H9 (cell line): Measurements from ENCODE around the gene NKX1-2. TPM values are rescaled to one million over a fixed set of nuclear protein-coding genes. Genes with fewer than 3 reads are reported as not detected.

Experiments used
- DNase-seq: peaks from one replicate; pipeline ENCODE4 v3.0.0-alpha.2; 2017
- H2AFZ ChIP-seq: one replicate; pipeline ENCODE4 v1.6.1; 2013; ENCODE audit warnings: mild to moderate bottlenecking, low read length, control low read depth, moderate library complexity
- H2AK5ac ChIP-seq: 2 replicates; pipeline ENCODE4 v1.6.1; 2013; ENCODE audit warnings: low read length, control low read depth, mixed read lengths; ENCODE audit not compliant: insufficient read length
- H2BK120ac ChIP-seq: one replicate; pipeline ENCODE4 v1.6.1; 2013; ENCODE audit warnings: low read depth, mild to moderate bottlenecking, low read length, control low read depth, inconsistent platforms; ENCODE audit not compliant: poor library complexity, severe bottlenecking
- H2BK12ac ChIP-seq: 2 replicates; pipeline ENCODE4 v1.6.1; 2013; ENCODE audit warnings: low read length, control low read depth, mixed read lengths, low read depth; ENCODE audit not compliant: insufficient read length
- H2BK15ac ChIP-seq: 2 replicates; pipeline ENCODE4 v1.6.1; 2013; ENCODE audit warnings: low read depth, low read length, control low read depth
- H2BK20ac ChIP-seq: one replicate; pipeline ENCODE4 v1.6.1; 2013; ENCODE audit warnings: low read depth, mild to moderate bottlenecking, low read length, control low read depth, inconsistent platforms; ENCODE audit not compliant: poor library complexity, severe bottlenecking
- H2BK5ac ChIP-seq: 2 replicates; pipeline ENCODE4 v1.6.1; 2013; ENCODE audit warnings: low read length, control low read depth, mixed read lengths; ENCODE audit not compliant: insufficient read length
- H3K14ac ChIP-seq: 2 replicates; pipeline ENCODE4 v1.6.1; 2013; ENCODE audit warnings: low read length, control low read depth; ENCODE audit not compliant: insufficient read depth
- H3K18ac ChIP-seq: 2 replicates; pipeline ENCODE4 v1.6.1; 2013; ENCODE audit warnings: low read depth, mild to moderate bottlenecking, mixed read lengths, low read length, control low read depth; ENCODE audit not compliant: insufficient read length
- H3K23ac ChIP-seq: 2 replicates; pipeline ENCODE4 v1.6.1; 2013; ENCODE audit warnings: low read length, control low read depth, mixed read lengths, low read depth; ENCODE audit not compliant: insufficient read length
- H3K23me2 ChIP-seq: 2 replicates; pipeline ENCODE4 v1.6.1; 2013; ENCODE audit warnings: low read depth, mild to moderate bottlenecking, mixed read lengths, low read length, control low read depth; ENCODE audit not compliant: insufficient read length, poor library complexity, severe bottlenecking
- H3K27ac ChIP-seq: 2 replicates; pipeline ENCODE4 v1.5.1; 2013; ENCODE audit warnings: low read length, control low read depth, mixed read lengths, low read depth; ENCODE audit not compliant: insufficient read length
- H3K27me3 ChIP-seq: 2 replicates; pipeline ENCODE4 v1.6.1; 2013; ENCODE audit warnings: low read length, control low read depth, inconsistent platforms; ENCODE audit not compliant: insufficient read depth
- H3K4ac ChIP-seq: 2 replicates; pipeline ENCODE4 v1.6.1; 2013; ENCODE audit warnings: low read depth, mild to moderate bottlenecking, control low read depth, inconsistent platforms, low read length, moderate library complexity
- H3K4me1 ChIP-seq: 2 replicates; pipeline ENCODE4 v1.6.1; 2013; ENCODE audit warnings: low read length, control low read depth, inconsistent platforms; ENCODE audit not compliant: insufficient read depth
- H3K4me2 ChIP-seq: 2 replicates; pipeline ENCODE4 v1.6.1; 2013; ENCODE audit warnings: low read length, control low read depth, mixed read lengths; ENCODE audit not compliant: insufficient read length, insufficient read depth
- H3K56ac ChIP-seq: 2 replicates; pipeline ENCODE4 v1.6.1; 2013; ENCODE audit warnings: low read depth, mild to moderate bottlenecking, mixed read lengths, low read length, control low read depth; ENCODE audit not compliant: insufficient read length
- H3K79me1 ChIP-seq: 2 replicates; pipeline ENCODE4 v1.6.1; 2013; ENCODE audit warnings: low read depth, mild to moderate bottlenecking, moderate library complexity, low read length, control low read depth, inconsistent platforms; ENCODE audit not compliant: insufficient read depth, poor library complexity, severe bottlenecking
- H3K79me2 ChIP-seq: 2 replicates; pipeline ENCODE4 v1.6.1; 2013; ENCODE audit warnings: low read length, control low read depth, inconsistent platforms; ENCODE audit not compliant: insufficient read depth
- H3K9ac ChIP-seq: 2 replicates; pipeline ENCODE4 v1.6.1; 2013; ENCODE audit warnings: low read length, control low read depth, mixed read lengths; ENCODE audit not compliant: insufficient read length; ENCODE audit errors: extremely low read depth
- H3K9me3 ChIP-seq: one replicate; pipeline ENCODE4 v1.6.1; 2013; ENCODE audit warnings: low read depth, low read length, inconsistent platforms; ENCODE audit not compliant: control insufficient read depth
- H3T11ph ChIP-seq: one replicate; pipeline ENCODE4 v1.6.1; 2013; ENCODE audit warnings: mild to moderate bottlenecking, low read length, control low read depth, inconsistent platforms
- H4K20me1 ChIP-seq: one replicate; pipeline ENCODE4 v1.6.1; 2013; ENCODE audit not compliant: control insufficient read depth, insufficient read length, insufficient read depth
- H4K5ac ChIP-seq: 2 replicates; pipeline ENCODE4 v1.6.1; 2013; ENCODE audit warnings: low read depth, mild to moderate bottlenecking, mixed read lengths, low read length, control low read depth; ENCODE audit not compliant: insufficient read length
- H4K8ac ChIP-seq: replicated peaks from 2 replicates; pipeline ENCODE4 v1.6.1; 2013; ENCODE audit warnings: low read length, control low read depth, mixed read lengths, low read depth; ENCODE audit not compliant: insufficient read length
- H4K91ac ChIP-seq: 2 replicates; pipeline ENCODE4 v1.6.1; 2013; ENCODE audit warnings: low read depth, mild to moderate bottlenecking, moderate library complexity, mixed read lengths, low read length, control low read depth; ENCODE audit not compliant: insufficient read length
- H3K27ac Mint-ChIP-seq, 3 experiments: 2 replicates in 2 of 3; 3 replicates in 1 of 3; pipeline ENCODE4 v1.8.0; 2020 to 2021; ENCODE audit warnings: mixed read lengths in 3 of 3, mild to moderate bottlenecking in 1 of 3, moderate library complexity in 1 of 3
- H3K27me3 Mint-ChIP-seq: 2 replicates; pipeline ENCODE4 v1.8.0; 2021; ENCODE audit warnings: low read depth, mild to moderate bottlenecking, moderate library complexity, mixed read lengths
- H3K36me3 Mint-ChIP-seq, 3 experiments: 2 replicates in 2 of 3; 3 replicates in 1 of 3; pipeline ENCODE4 v1.8.0; 2020 to 2021; ENCODE audit warnings: low read depth in 3 of 3, mixed read lengths in 3 of 3; ENCODE audit not compliant: insufficient read depth in 1 of 3
- H3K4me1 Mint-ChIP-seq, 2 experiments: 2 replicates each; pipeline ENCODE4 v1.8.0; 2020; ENCODE audit warnings: mixed read lengths in 2 of 2
- H3K4me3 Mint-ChIP-seq, 2 experiments: 2 replicates in 1 of 2; 3 replicates in 1 of 2; pipeline ENCODE4 v1.8.0; 2020 to 2021; ENCODE audit warnings: mild to moderate bottlenecking in 2 of 2, mixed read lengths in 2 of 2, moderate library complexity in 1 of 2
- H3K9me3 Mint-ChIP-seq, 2 experiments: 2 replicates in 1 of 2; 3 replicates in 1 of 2; pipeline ENCODE4 v1.8.0; 2020; ENCODE audit warnings: mild to moderate bottlenecking in 2 of 2, mixed read lengths in 2 of 2, moderate library complexity in 1 of 2
- CTCF ChIP-seq: fragments of 200-600 bp; sonication (generic); conservative IDR thresholded peaks from 3 replicates; pipeline ENCODE4 v1.8.0; 2021; ENCODE audit warnings: antibody characterized with exemption, mild to moderate bottlenecking
- WGBS: extraction: QIAGEN DNeasy Blood & Tissue Kit; methylation state at CpG from one replicate; pipeline ENCODE4 v1.1.7; 2013; ENCODE audit warnings: missing lambda C conversion rate, low lambda C conversion rate, mixed read lengths; ENCODE audit not compliant: insufficient read length; ENCODE audit errors: extremely low coverage; 5-methylcytosine and 5-hydroxymethylcytosine counted together
- total RNA-seq: library from RNA; stranded (reverse); gene quantifications from 2 replicates; pipeline ENCODE4 v1.2.1, GENCODE V29; 2021

NKX1-2 gene
- total RNA-seq, 1 experiment from 2014 or later = 15.3 TPM

GRCh38 chr10:124473070-124473469 lies 23.2 kb upstream of the NKX1-2 start:
- Histone ChIP-seq H3K4me1 (peaks cover 8% of the 10 kb centered on the region; the same call in 1 of the 2 replicates), H4K20me1 (peaks cover 3% of the 10 kb centered on the region), H2BK15ac (no peak overlapping the region), H3K23me2 (no peaks in the 10 kb centered on the region), H3K56ac (no peak overlapping the region), H2BK120ac (no peak overlapping the region), H3K4ac (no peak overlapping the region), H3K9me3 (no peaks in the 10 kb centered on the region), H2AFZ (no peak overlapping the region), H3T11ph (no peak overlapping the region), H4K91ac (no peak overlapping the region), H4K8ac (no peak overlapping the region), H3K79me2 (no peaks in the 10 kb centered on the region), H3K9ac (no peak overlapping the region), H2BK12ac (no peak overlapping the region), H3K23ac (no peak overlapping the region), H3K79me1 (no peaks in the 10 kb centered on the region), H3K27ac (no peak overlapping the region), H4K5ac (no peak overlapping the region), H3K27me3 (no peaks in the 10 kb centered on the region), H3K14ac (no peak overlapping the region), H3K4me2 (no peak overlapping the region), H2BK20ac (no peak overlapping the region), H3K18ac (no peak overlapping the region), H2AK5ac (no peak overlapping the region), H2BK5ac (no peak overlapping the region)
- WGBS = no CpG with 5 or more reads among the region's 3 CpGs
- H3K36me3 Mint-ChIP-seq = no peaks in the 10 kb centered on the region
- H3K27ac Mint-ChIP-seq = peak overlapping the region in 1 of 3 experiments; percentile 65; a peak in 1 of 7 replicates
- H3K27me3 Mint-ChIP-seq = peaks cover 9% of the 10 kb centered on the region
- DNase-seq = no peak
- H3K4me1 Mint-ChIP-seq = peaks cover 46% of the 10 kb centered on the region in 2 experiments
- no peaks in the 10 kb centered on the region for H3K9me3 Mint-ChIP-seq
- TF ChIP-seq CTCF = no peak
- no peak overlapping the region for H3K4me3 Mint-ChIP-seq
